Measurements from ENCODE around the gene PIK3CG.
"Not testable (repeated sequence)": the region's sequence is repeated elsewhere in the genome, so short reads cannot be mapped to it uniquely, and the experiment has no call there.

Gene PIK3CG

DNA sequence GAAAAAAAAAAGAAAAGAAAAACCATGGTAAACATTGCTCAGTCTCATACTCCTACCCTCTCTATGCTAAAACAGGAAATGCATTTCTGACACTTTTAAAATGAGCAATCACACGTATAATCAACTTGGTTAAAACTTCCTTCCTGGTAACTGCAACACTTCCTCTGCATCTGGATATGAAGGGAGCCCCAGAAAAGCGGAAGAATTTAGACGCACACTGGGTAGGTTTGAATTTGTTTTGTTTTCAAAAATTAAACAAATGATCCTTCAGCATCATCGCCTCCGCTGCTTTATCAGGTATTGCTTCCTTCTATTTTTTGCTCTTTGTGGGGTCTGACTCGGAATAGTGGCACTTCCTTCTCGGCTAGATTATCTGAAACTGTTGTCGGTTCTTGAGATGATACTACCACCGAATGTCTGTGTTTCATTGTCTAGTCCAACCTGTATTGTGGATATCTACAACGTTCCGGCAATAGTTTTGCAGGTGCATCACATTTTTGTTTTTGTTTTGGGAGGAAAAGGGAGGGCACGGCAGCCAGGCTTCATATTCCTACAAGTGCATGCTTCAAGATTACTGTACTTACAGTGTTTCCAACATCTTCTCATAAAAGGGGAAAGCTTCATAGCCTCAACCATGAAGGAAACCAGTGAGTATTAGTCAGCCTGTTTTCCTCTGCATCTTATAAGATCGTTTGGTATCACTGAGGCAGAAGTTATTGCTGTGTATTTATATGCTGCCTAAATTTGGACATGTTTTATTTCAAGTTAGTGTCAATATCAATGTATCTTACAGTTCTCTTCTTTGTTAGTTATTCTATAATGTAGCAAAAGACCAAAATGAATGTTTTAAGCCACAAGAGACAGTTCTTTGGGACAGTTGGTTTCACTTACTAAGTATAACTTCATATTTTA is at the start of gene PIK3CG:
Gene PIK3CG, plus strand, starts transcription at position 153 of the 912 bp plus-strand sequence. CDS start 2,280 bp downstream, outside the sequence.
- DNase-seq: peak in 3 of 6 experiments; percentile 65 to 69 (median 69)

DNA sequence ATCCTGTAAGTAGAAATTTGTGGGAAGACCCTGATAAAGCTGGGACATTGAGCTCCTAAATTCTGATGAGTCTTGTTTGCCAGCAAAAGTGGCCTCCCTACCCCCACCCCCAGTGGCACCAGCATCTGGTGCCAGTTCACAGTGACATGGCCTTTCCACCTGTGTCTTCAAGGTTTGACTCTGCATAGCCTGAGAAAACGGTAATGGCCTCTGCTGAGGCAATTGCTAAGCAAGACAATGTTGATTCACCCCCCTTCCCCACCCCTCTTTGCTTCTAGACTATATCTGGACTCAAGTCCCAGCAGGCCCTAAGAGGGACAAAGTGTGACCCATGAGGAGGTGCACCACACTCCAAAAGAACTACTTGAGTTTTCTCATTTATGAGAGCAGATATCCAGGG is 48.0 kb upstream of the PIK3CG start:
- DNase-seq: no peak

DNA sequence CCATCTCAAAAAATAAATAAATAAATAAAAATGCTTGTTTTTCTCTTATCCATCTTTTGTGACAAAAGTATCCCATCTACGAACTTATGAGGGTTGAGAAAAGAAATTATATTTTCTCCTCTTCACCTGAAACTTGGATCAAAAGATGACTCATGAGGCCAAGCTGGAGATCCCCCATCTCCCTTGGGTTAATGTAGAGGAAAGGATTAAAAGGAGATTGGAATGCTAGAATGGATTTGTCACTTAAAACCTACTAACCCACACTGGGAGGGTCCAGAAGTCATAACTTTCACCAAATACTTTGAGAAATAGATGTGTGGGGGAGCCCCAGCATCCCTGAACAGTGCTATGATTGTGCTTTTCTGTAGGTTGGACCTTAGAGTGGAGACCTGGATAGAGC is 46.3 kb upstream of the PIK3CG start:
- DNase-seq: no peak

DNA sequence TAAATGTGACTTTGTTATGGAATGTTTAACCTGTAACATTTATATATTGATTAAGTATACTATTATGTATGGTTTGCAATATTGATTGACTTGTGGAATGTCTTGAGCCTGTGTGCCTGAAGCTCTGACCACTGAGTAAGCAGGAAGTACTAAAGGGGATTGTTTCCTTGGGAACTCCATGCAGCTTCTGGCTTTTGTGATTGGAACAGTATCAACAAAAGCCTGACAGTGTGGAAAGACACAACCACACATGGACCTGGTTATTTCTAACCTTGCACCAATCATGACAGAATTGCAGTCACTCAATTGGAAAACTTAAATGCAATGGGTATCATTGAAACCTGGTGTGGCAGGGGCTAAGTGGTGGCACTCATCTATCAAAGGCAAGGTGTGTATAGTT is 45.5 kb upstream of the PIK3CG start:
- no peak for DNase-seq

GRCh38 chr7:106820321-106821217 is 44.5 kb upstream of the PIK3CG start:
- DNase-seq: no peak

DNA sequence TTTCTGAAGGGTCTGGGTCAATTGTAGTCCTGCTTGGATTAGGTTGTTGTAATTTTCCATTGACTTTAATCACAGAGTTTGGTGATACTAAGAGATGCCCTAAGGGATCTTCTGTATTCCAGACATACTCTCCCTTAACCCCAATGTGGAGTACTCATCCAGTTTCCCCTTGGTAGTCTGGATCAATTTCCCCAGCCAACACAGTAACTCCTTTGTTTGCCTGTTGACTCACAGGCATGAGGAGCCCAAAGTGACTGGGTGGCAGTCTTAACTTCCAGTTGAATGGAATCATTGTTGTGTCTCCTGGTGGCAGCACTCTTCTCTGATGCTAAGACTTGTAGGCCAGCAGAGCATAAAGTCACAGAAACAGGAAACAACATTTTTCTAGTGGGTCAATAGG is 41.5 kb upstream of the PIK3CG start:
- no peak for DNase-seq

- no peak for DNase-seq
Observed at GRCh38 chr7:106824458-106824857, 40.6 kb upstream of the PIK3CG start.

DNA sequence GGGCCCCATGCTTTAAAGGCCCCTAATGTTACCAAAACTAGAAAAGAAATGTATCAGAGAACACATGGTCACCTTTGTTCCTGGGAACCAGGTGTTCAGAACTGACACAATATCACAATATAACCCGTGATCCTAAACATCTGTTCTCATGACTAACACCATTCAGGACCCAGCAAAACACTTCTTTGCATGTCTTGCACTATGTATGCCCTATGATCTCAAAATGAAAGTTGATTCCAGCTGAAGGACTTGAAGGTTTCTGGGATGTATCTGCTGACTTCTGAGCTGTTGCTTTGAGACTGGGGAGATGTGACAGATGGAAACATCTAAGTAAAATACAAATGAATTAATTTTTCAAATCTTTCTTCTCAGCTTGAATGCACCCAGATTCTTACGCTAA is 37.5 kb upstream of the PIK3CG start:
- DNase-seq: no peak

GRCh38 chr7:106829496-106829895 is 35.6 kb upstream of the PIK3CG start:
- DNase-seq: no peak

DNA sequence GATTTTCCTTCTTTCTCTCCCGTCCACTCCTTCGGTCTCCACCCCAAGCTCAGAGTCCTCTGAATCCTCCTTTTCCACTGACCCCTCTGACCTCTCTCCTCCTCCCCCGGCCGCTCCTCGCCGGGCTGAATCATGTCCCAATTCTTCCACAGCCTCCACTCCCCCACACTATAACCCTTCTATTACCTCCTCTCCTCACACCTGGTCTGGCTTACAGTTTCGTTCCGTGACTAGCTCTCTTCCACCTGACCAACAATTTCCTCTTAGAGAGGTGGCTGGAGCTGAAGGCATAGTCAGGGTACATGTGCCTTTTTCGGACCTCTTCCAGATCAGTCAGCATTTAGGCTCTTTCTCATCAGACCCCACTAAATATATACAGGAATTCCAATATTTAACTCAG is 34.2 kb upstream of the PIK3CG start:
- DNase-seq: not testable (repeated sequence)

DNA sequence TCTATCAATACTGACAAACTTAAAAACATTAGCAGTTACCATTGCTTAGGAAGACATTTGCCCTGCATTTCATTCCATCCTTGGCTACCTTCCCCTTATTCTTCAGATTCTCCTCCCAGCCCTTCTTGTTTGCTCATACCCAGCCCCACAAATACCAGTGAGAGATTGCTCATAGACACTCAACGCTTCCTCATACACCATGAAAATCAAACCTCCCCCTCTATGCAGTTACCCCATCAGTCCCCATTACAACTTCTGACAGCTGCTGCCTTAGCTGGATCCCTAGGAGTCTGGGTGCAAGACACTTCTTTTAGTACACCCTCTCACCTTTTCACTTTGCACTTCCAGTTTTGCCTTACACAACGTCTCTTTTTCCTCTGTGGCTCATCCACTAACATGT is 28.3 kb upstream of the PIK3CG start:
- no peak for DNase-seq

DNA sequence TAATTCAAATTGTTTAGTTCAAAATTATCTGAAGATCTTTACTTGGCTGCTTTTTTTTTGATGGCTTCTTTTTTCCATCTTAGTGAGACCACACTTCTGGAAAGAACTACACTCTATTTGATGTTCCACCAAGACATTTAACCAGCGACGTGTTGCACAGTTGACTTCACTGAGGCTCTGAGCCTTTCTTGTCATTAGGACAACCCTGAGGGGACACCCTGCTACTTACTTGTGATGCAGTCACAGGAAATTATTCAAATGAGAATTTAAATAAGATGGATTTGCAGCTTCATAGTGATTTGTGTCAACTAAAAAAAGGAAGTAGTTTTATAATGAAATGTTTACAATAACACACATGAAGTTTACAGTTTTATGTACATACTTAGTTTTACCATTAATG is 25.6 kb upstream of the PIK3CG start:
- no peak for DNase-seq

DNA sequence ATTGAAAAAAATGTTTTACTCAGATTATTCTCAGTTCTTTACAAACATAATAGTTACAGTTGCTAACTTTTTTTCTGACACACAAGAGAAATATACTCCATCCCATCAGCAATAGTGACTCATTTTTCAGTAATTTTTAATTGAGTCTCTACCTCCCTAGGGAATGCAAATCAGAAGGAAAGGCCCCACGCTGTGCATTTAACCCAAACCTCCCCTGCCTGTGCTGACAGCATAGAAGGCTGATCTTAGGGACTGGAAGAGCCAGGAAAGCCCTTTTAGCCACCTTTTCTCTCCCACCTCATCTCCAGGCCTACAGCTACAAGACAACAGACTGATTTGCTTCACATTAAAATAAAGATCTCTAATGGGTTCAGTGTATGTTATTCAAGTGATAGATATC is 24.7 kb upstream of the PIK3CG start:
- no peak for DNase-seq

- DNase-seq: no peak
Observed at GRCh38 chr7:106841896-106842390, 23.1 kb upstream of the PIK3CG start.

DNA sequence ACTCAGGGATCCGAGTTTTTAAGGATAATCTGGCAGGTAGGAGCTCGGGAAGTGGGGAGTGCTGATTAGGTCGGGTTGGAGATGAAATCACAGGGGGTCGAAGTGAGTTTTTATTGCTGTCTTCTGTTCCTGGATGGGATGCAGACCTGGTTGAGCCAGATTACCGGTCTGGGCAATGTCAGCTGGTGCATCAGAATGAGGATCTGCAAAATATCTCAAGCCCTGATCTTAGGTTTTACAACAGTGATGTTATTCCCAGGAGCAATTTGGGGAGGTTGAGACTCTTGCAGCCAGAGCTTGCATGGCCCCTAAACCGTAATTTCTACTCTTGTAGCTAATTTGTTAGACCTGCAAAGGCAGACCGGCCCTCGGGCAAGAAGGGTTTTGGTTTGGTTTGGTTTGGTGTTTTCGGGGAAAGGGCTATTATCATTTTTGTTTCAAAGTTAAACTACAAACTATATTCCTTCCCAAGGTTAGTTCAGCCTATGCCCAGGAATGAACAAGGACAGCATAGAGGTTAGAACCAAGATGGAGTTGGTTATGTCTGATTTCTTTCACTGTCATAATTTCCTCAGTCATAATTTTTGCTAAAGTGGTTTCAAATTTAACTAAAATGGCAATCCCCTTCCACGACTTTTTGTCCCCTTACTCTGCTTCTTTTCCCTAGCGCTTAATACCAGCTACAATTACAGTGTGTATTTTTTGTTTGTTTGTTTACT is 20.6 kb upstream of the PIK3CG start:
- DNase-seq: no peak

- no peak for DNase-seq
Observed at GRCh38 chr7:106848049-106848448, 17.0 kb upstream of the PIK3CG start.

DNA sequence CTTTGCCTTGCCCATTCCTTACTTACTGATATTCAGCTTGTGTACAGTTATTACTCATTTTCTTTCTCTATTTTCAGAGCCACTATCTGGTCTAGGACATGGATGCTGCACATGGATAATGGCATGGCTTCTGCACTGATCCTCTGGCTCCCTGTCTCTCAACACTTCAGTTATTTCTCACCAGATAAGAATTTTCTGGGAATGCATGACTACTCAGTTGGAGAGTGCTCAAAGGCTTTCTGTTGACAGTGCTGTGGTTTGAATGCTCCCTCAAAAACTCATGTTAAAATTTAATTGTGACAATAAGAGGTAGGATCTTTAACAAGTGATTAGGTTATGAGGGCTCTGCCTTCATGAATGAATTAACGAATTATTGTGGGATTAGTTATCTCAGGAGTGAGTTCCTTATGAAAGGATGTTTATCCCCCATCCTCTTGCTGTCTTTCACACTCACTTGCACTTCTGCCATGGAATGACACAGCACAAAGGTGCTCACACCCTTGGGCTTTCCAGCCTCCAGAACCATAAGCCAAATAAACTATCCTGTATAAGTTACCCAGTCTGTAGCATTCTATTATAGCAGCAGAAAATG is 16.1 kb upstream of the PIK3CG start:
- no peak for DNase-seq

- not testable (repeated sequence) for DNase-seq
Observed at GRCh38 chr7:106851632-106852031, 13.4 kb upstream of the PIK3CG start.

- no peak for DNase-seq
Observed at GRCh38 chr7:106853250-106853908, 11.7 kb upstream of the PIK3CG start.

DNA sequence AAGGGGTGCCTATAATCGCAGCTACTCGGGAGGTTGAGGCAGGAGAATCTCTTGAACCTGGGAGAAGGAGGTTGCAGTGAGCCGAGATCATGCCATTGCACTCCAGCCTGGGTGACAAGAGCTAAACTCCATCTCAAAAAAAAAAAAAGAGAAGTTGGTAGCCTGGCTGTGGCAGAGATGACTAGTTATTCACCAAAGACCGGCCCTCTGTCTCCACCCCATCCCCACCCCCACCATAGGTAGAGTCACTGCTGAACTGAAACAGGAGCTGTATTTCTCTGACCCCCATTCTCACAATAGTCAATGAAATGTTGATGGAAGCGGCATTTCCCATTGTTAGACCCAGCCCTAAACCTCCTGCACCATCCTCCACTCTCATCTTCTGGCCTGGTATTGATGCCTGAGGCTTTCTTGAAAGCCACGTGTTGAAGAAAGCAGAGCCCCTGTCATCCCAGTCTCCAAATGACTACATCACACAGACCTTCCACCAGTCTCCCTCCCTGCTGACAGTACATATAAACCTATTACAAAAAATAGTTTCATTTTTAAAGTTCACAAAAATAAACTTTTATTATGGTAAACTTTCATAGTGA is 9.4 kb upstream of the PIK3CG start:
- no peak for DNase-seq

Data from stimulated activated naive CD4-positive, alpha-beta T cell (primary cell).